GM06990 (cell line): ENCODE data around the gene ARHGAP26.

ENCODE experiments used
- DNase-seq: peaks from one replicate; pipeline ENCODE4 v3.0.0-alpha.2; 2011; ENCODE audit not compliant: insufficient read length; ENCODE audit errors: extremely low read depth
- H3K27me3 ChIP-seq: replicated peaks from 2 replicates; pipeline ENCODE4 v1.6.0; 2011; ENCODE audit warnings: low read length; ENCODE audit not compliant: control insufficient read depth, insufficient read depth
- H3K36me3 ChIP-seq: 2 replicates; pipeline ENCODE4 v1.5.1; 2011; ENCODE audit warnings: low read length; ENCODE audit not compliant: control insufficient read depth, insufficient read depth
- H3K4me3 ChIP-seq: replicated peaks from 2 replicates; pipeline ENCODE4 v1.5.1; 2011; ENCODE audit warnings: low read depth, mild to moderate bottlenecking, control low read depth, low read length
- CTCF ChIP-seq: IDR thresholded peaks from 2 replicates; pipeline ENCODE4 v1.5.1; 2011; ENCODE audit warnings: low read length, control low read depth, mild to moderate bottlenecking, inconsistent platforms; ENCODE audit not compliant: insufficient read depth, poor library complexity, severe bottlenecking

ARHGAP26 gene

GRCh38 chr5:143143973-143144372 is 373.8 kb downstream of the ARHGAP26 start:
- Histone ChIP-seq H3K27me3 (no peaks in the 10 kb centered on the region), H3K36me3 (peaks cover 9% of the 10 kb centered on the region), H3K4me3 (no peak overlapping the region)
- no peak for TF ChIP-seq CTCF
- DNase-seq, result no peak

GRCh38 chr5:143145243-143146160 is 375.3 kb downstream of the ARHGAP26 start:
- no peak for TF ChIP-seq CTCF
- Histone ChIP-seq H3K27me3 (no peaks in the 10 kb centered on the region), H3K4me3 (no peak overlapping the region), H3K36me3 (peaks cover 6% of the 10 kb centered on the region)
- no peak for DNase-seq

GRCh38 chr5:143146161-143146560 is 376.0 kb downstream of the ARHGAP26 start:
- DNase-seq, result no peak
- peaks cover 6% of the 10 kb centered on the region for H3K36me3 ChIP-seq
- TF ChIP-seq CTCF, result no peak
- no peak overlapping the region for H3K4me3 ChIP-seq
- no peaks in the 10 kb centered on the region for H3K27me3 ChIP-seq

- H3K36me3 ChIP-seq, result peaks cover 6% of the 10 kb centered on the region
- no peaks in the 10 kb centered on the region for H3K27me3 ChIP-seq
- no peak for DNase-seq
- no peak overlapping the region for H3K4me3 ChIP-seq
- no peak for TF ChIP-seq CTCF
Observed at GRCh38 chr5:143147383-143147782, 377.2 kb downstream of the ARHGAP26 start.

- TF ChIP-seq CTCF, result no peak
- peaks cover 6% of the 10 kb centered on the region for H3K36me3 ChIP-seq
- no peak for DNase-seq
- H3K27me3 ChIP-seq, result no peaks in the 10 kb centered on the region
- H3K4me3 ChIP-seq, result no peak overlapping the region
Observed at GRCh38 chr5:143147902-143148301, 377.7 kb downstream of the ARHGAP26 start.
